A549 (cell line): ENCODE measurements around the gene DOK4. TPM values are rescaled to one million over a fixed set of nuclear protein-coding genes. Genes with fewer than 3 reads are reported as not detected.

Source experiments
- ATAC-seq, 2 experiments: fragments of 200-7000 bp in 1 of 2; fragments of >200 bp in 1 of 2; cut with Nextera tagmentation in 1 of 2; cut with Tn5 transposase in 1 of 2; 3 replicates each; pipeline versions ENCODE4 v1.8.0 to v1.9.1; 2018 to 2020; ENCODE audit warnings: mild to moderate bottlenecking in 1 of 2, moderate library complexity in 1 of 2
- CTCF ChIA-PET: fragments of 300-600 bp; sonication (Branson Sonifier 250); formaldehyde crosslinking; extraction: SDS; loops from one replicate; lab custom pipeline; 2021; ENCODE audit warnings: antibody characterized with exemption, inconsistent platforms; lab: Yijun Ruan, JAX
- POLR2A ChIA-PET: fragments of 350-600 bp; formaldehyde crosslinking; extraction: SDS; loops from one replicate; lab custom pipeline; 2021; ENCODE audit warnings: antibody characterized with exemption, inconsistent platforms; lab: Yijun Ruan, JAX
- DNase-seq, 2 experiments: peaks; one replicate each; pipeline versions ENCODE4 v3.0.0 to v3.0.0-alpha.2; 2011 to 2016; ENCODE audit warnings: low read depth in 1 of 2, low spot score in 1 of 2
- FAIRE-seq: peaks from 2 replicates; lab custom pipeline; 2011; peaks lifted over from hg19 to GRCh38; lab: Jason Lieb, UNC
- H3K27ac ChIP-seq, 2 experiments: fragments of >200 bp; sonication (Bioruptor Twin); formaldehyde crosslinking; 3 replicates each; pipeline ENCODE4 v1.5.1; 2016 to 2017
- H3K4me1 ChIP-seq: fragments of >200 bp; sonication (Bioruptor Twin); formaldehyde crosslinking; 3 replicates; pipeline ENCODE4 v1.6.1; 2016
- H3K4me2 ChIP-seq: fragments of >200 bp; sonication (Bioruptor Twin); formaldehyde crosslinking; 3 replicates; pipeline ENCODE4 v1.6.1; 2016
- H3K4me3 ChIP-seq: fragments of >200 bp; sonication (Bioruptor Twin); formaldehyde crosslinking; 3 replicates; pipeline ENCODE4 v1.5.1; 2016
- H3K9me3 ChIP-seq: fragments of >200 bp; sonication (Bioruptor Twin); formaldehyde crosslinking; 3 replicates; pipeline ENCODE4 v1.6.1; 2016
- CHD4 ChIP-seq: fragments of 200-600 bp; sonication (generic); IDR thresholded peaks from 2 replicates; pipeline ENCODE4 v1.6.1; 2016; ENCODE audit warnings: antibody characterized with exemption, mild to moderate bottlenecking, borderline replicate concordance
- ESRRA ChIP-seq: fragments of 150-350 bp; IDR thresholded peaks from 2 replicates; pipeline ENCODE4 v1.6.1; 2014; ENCODE audit warnings: mild to moderate bottlenecking, low read length, borderline replicate concordance
- HOXA7 ChIP-seq: fragments of 250-450 bp; sonication (Bioruptor Pico); IDR thresholded peaks from 2 replicates; pipeline ENCODE4 v1.5.0; 2020; ENCODE audit warnings: mild to moderate bottlenecking, moderate library complexity
- HOXB5 ChIP-seq: fragments of 250-450 bp; sonication (Bioruptor Pico); IDR thresholded peaks from 2 replicates; pipeline ENCODE4 v1.5.0; 2020; ENCODE audit warnings: mild to moderate bottlenecking, moderate library complexity
- KDM5A ChIP-seq: fragments of 200-600 bp; sonication (generic); IDR thresholded peaks from 2 replicates; pipeline ENCODE4 v1.6.1; 2016; ENCODE audit warnings: antibody characterized with exemption, mild to moderate bottlenecking
- MAZ ChIP-seq: fragments of 150-350 bp; IDR thresholded peaks from 2 replicates; pipeline ENCODE4 v1.6.1; 2014; ENCODE audit warnings: antibody characterized with exemption, low read depth, low read length, borderline replicate concordance
- POLR2A ChIP-seq: IDR thresholded peaks from 2 replicates; pipeline ENCODE4 v1.6.1; 2012; ENCODE audit warnings: mild to moderate bottlenecking, low read length
- RAD21 ChIP-seq, 2 experiments: fragments of >200 bp in 1 of 2; sonication (Bioruptor Twin) in 1 of 2; formaldehyde crosslinking in 1 of 2; IDR thresholded peaks in 1 of 2; conservative IDR thresholded peaks in 1 of 2; 2 replicates in 1 of 2; 3 replicates in 1 of 2; pipeline ENCODE4 v1.6.1; 2012 to 2018; ENCODE audit warnings: inconsistent platforms in 1 of 2
- RARB ChIP-seq: fragments of 250-450 bp; sonication (Bioruptor Pico); IDR thresholded peaks from 2 replicates; pipeline ENCODE4 v1.8.0; 2021; ENCODE audit warnings: mild to moderate bottlenecking, moderate library complexity
- RNF2 ChIP-seq: fragments of 200-600 bp; sonication (generic); IDR thresholded peaks from 2 replicates; pipeline ENCODE4 v1.6.1; 2016; ENCODE audit warnings: low read depth, mild to moderate bottlenecking, antibody characterized with exemption, moderate library complexity, borderline replicate concordance
- SMC3 ChIP-seq: fragments of >200 bp; sonication (Bioruptor Twin); formaldehyde crosslinking; IDR thresholded peaks from 3 replicates; pipeline ENCODE4 v1.6.1; 2018; ENCODE audit warnings: inconsistent platforms
- ZC3H11A ChIP-seq: fragments of 450-650 bp; IDR thresholded peaks from 2 replicates; pipeline ENCODE4 v1.6.1; 2014; ENCODE audit warnings: antibody characterized with exemption, mild to moderate bottlenecking
- WGBS: methylation state at CpG from one replicate; pipeline ENCODE4 v1.1.6; 2017; ENCODE audit errors: missing lambda C conversion rate; 5-methylcytosine and 5-hydroxymethylcytosine counted together
- polyA plus RNA-seq, 4 experiments: library from polyadenylated mRNA; depleted of rRNA in 3 of 4; stranded (reverse); fragments of >200 nt; fragmentation: RNase III in 1 of 4; extraction: RNeasy Plus Mini Kit Qiagen cat#74134 plus additional on column Dnase treatment in 1 of 4; gene quantifications; 2 replicates in 3 of 4; 3 replicates in 1 of 4; pipeline ENCODE4 v1.2.3, GENCODE V29; 2011 to 2017
- TF ChIP-seq, protein P1 (sequence below): fragments of 200-600 bp; sonication (generic); IDR thresholded peaks from 2 replicates; pipeline ENCODE4 v1.6.1; 2016; ENCODE audit warnings: antibody characterized with exemption, mild to moderate bottlenecking, moderate library complexity
- TF ChIP-seq, protein P2 (sequence below): IDR thresholded peaks from 2 replicates; pipeline ENCODE4 v1.6.1; 2012
- TF ChIP-seq, protein P3 (sequence below): IDR thresholded peaks from 2 replicates; pipeline ENCODE4 v1.6.1; 2012; ENCODE audit warnings: low read depth, borderline replicate concordance
- TF ChIP-seq, protein P4 (sequence below): fragments of >200 bp; sonication (Bioruptor Twin); formaldehyde crosslinking; IDR thresholded peaks from 3 replicates; pipeline ENCODE4 v1.5.1; 2016

The DOK4 gene
- polyA plus RNA-seq, 2 of the 4 experiments (the other 2 are of a cell fraction), result 70.3 to 85.4 TPM

DNA sequence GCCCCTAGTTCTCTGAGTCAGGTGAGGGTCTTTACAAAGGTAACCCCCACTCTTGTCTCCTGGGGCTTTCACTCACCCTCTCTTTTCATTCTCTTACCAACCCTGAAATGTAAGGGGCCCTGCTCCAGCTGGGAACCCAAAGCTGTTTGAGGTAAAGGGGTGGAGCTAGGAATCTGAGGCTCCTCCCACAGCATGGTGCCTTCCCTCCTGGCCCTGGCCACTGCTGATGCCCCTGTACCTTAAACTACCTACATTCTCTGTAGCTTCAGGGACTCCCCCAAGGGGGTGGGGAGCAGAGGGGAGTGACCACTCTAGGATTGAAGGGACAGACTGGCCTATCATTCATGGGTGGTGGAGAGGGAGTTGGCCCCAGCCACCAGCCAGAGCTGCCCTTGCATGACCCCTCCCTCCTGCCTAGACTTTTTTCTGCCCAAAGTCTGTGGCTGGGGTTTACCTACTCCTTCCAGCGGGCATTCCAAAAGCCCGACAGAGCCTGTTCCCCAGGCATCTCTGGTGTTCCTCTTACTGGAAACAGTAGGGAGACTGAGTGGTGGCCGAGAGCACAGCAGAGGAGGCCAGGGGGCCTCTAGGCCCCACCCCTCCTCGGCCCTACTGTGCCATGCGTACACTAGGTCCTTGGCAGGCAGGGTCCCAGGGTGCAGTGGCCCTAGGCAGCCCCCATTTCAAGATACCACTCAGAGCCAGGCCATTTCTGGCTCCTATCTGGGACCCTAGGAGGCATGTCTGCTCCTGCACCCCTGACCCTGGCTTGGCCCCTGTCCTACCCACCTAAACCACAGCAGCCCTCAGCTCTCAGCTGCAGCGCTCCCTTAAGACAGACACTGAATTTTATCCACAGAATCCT, 9.5 kb downstream of the DOK4 start:
- Histone ChIP-seq H3K4me2 (peak overlapping the region; percentile 93), H3K9me3 (no peaks in the 10 kb centered on the region), H3K4me3 (peak overlapping the region; percentile 21; the same call in 1 of the 3 replicates), H3K27ac (peak overlapping the region; percentile 96 to 98), H3K4me1 (peaks cover 96% of the 10 kb centered on the region)
- ATAC-seq (no peak), FAIRE-seq (no peak), DNase-seq (no peak)
- 100% methylated on average over 3 of the region's 6 CpGs for WGBS
- CTCF ChIA-PET, result interaction anchor here (0.6 to 8.4 kb wide), 7 partner anchors 10 to 51 kb away, joined by 3 to 70 read pairs (median 4); partner anchors contain the start of genes DOK4 and POLR2C
- POLR2A ChIA-PET, result interaction anchor here (0.5 to 1.3 kb wide), 2 partner anchors 15 to 35 kb away, joined by 4 to 8 read pairs; partner anchors contain the start of gene POLR2C
- TF ChIP-seq, protein P1, sequence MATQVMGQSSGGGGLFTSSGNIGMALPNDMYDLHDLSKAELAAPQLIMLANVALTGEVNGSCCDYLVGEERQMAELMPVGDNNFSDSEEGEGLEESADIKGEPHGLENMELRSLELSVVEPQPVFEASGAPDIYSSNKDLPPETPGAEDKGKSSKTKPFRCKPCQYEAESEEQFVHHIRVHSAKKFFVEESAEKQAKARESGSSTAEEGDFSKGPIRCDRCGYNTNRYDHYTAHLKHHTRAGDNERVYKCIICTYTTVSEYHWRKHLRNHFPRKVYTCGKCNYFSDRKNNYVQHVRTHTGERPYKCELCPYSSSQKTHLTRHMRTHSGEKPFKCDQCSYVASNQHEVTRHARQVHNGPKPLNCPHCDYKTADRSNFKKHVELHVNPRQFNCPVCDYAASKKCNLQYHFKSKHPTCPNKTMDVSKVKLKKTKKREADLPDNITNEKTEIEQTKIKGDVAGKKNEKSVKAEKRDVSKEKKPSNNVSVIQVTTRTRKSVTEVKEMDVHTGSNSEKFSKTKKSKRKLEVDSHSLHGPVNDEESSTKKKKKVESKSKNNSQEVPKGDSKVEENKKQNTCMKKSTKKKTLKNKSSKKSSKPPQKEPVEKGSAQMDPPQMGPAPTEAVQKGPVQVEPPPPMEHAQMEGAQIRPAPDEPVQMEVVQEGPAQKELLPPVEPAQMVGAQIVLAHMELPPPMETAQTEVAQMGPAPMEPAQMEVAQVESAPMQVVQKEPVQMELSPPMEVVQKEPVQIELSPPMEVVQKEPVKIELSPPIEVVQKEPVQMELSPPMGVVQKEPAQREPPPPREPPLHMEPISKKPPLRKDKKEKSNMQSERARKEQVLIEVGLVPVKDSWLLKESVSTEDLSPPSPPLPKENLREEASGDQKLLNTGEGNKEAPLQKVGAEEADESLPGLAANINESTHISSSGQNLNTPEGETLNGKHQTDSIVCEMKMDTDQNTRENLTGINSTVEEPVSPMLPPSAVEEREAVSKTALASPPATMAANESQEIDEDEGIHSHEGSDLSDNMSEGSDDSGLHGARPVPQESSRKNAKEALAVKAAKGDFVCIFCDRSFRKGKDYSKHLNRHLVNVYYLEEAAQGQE, result no peak
- TF ChIP-seq POLR2A (no peak), HOXA7 (no peak), HOXB5 (CRISPR knock-in tag) (no peak), ZC3H11A (no peak), KDM5A (no peak), RARB (CRISPR knock-in tag) (no peak), CHD4 (no peak), RAD21 (conservative IDR thresholded peaks at IDR 0.05 in 1 of 2, IDR thresholded peaks at IDR 0.05 in 1 of 2) (no peak), RNF2 (no peak)
- TF ChIP-seq, protein P2, sequence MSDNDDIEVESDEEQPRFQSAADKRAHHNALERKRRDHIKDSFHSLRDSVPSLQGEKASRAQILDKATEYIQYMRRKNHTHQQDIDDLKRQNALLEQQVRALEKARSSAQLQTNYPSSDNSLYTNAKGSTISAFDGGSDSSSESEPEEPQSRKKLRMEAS, result no peak
- TF ChIP-seq, protein P3, sequence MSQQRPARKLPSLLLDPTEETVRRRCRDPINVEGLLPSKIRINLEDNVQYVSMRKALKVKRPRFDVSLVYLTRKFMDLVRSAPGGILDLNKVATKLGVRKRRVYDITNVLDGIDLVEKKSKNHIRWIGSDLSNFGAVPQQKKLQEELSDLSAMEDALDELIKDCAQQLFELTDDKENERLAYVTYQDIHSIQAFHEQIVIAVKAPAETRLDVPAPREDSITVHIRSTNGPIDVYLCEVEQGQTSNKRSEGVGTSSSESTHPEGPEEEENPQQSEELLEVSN, result no peak

DNA sequence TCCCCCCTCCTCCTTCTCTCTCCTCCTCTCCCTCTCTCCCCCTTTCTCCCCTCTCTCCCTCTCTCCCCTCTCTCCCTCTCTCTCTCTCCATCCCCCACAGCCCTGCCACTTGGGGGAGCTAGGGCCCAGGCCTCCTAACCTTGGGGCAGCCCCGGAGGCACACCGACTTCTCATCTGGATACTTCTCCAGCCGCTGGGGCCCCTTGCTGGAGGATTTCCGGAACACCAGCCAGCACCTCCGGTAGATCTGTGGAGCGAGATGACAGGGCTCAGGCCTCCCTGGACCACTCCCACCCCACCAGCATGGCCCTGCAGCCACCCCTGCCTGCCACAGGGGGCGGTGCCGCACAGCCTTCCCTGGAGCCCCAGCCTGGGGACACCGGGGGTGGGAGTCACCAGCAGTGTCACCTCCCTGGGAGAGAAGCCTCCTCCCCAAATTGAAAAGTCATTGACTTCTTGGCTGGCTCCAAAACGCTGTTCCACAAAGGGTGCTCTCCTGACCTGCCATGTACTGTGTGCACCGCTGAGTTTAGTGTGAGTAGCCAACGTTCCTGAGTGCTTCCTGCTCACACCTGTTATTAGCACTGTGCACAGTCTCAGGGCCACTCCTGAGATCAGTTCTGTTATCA, 10.5 kb downstream of the DOK4 start:
- Histone ChIP-seq H3K4me2 (peak overlapping the region; percentile 93), H3K4me1 (peaks cover 97% of the 10 kb centered on the region), H3K4me3 (peak overlapping the region; percentile 21; the same call in 1 of the 3 replicates), H3K27ac (peak overlapping the region; percentile 96 to 98), H3K9me3 (no peaks in the 10 kb centered on the region)
- ChIA-PET CTCF (interaction anchor here (0.6 to 8.4 kb wide), 16 partner anchors 11 to 445 kb away, joined by 3 to 70 read pairs (median 4); partner anchors contain the start of genes DOK4 and POLR2C), POLR2A (interaction anchor here (0.5 kb wide), 1 partner anchor 36 kb away, joined by 8 read pairs; no protein-coding TSS in a partner anchor)
- 24% methylated on average over 9 of the region's 12 CpGs for WGBS
- ATAC-seq, result peak; percentile 44 to 69
- 0 out of 2 replicates have a peak, but pooled peaks have one; percentile 36 for TF ChIP-seq MAZ
- TF ChIP-seq, protein P4, sequence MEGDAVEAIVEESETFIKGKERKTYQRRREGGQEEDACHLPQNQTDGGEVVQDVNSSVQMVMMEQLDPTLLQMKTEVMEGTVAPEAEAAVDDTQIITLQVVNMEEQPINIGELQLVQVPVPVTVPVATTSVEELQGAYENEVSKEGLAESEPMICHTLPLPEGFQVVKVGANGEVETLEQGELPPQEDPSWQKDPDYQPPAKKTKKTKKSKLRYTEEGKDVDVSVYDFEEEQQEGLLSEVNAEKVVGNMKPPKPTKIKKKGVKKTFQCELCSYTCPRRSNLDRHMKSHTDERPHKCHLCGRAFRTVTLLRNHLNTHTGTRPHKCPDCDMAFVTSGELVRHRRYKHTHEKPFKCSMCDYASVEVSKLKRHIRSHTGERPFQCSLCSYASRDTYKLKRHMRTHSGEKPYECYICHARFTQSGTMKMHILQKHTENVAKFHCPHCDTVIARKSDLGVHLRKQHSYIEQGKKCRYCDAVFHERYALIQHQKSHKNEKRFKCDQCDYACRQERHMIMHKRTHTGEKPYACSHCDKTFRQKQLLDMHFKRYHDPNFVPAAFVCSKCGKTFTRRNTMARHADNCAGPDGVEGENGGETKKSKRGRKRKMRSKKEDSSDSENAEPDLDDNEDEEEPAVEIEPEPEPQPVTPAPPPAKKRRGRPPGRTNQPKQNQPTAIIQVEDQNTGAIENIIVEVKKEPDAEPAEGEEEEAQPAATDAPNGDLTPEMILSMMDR, result peak; percentile 58
- peak in 1 of 2 experiments; percentile 59; a peak in 4 of 5 replicates for TF ChIP-seq RAD21 (conservative IDR thresholded peaks at IDR 0.05 in 1 of 2, IDR thresholded peaks at IDR 0.05 in 1 of 2)
- no peak for TF ChIP-seq ESRRA
- 0 out of 3 replicates have a peak, but pooled peaks have one; percentile 41 for TF ChIP-seq SMC3
- peak; percentile 77 to 82 for DNase-seq
- FAIRE-seq, result no peak
